Endometrium (tissue), 2 donors: ENCODE data around the gene PRCC.

ENCODE experiments used
- FAIRE-seq: peaks from 2 replicates; lab custom pipeline; 2012; peaks lifted over from hg19 to GRCh38; lab: Jason Lieb, UNC
- donor health status: control.
- donor health status: control.

Gene PRCC

DNA sequence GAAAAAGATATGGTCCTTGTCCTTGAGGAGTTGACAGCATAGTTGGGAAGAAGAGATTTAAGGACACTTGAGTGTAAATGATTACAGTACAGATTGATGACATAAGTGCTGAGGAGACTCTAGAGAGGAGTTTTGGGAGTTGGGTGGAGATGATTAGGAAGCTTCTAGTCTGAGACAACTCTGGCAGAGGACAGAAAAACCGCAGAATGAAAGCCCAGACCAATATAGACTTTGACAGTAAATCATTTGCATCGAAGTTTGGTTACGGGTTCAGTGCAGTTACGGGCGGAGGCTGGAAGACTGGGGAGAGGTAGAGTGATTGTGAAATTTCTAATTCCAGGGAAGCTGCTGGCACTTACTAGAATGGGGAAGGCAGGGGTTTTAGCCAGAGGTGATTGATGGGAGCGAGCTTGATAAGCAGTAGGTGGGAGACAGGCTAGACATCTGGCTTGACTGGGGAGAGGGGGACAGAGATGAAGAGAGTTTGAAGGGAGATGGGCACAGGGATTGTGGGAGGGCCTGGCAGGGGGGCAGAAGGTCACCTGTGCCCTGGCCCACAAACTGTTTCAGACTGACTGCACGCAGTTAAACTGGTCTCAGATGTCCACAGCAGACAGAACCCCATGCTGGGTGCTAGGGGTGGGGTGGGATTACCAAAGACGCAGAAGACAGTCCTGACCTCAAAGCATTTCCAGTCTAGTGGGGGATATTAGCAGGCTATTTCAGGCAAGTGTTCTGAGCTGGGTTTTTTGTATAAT, 29.2 kb downstream of the PRCC start:
- FAIRE-seq: no peak

DNA sequence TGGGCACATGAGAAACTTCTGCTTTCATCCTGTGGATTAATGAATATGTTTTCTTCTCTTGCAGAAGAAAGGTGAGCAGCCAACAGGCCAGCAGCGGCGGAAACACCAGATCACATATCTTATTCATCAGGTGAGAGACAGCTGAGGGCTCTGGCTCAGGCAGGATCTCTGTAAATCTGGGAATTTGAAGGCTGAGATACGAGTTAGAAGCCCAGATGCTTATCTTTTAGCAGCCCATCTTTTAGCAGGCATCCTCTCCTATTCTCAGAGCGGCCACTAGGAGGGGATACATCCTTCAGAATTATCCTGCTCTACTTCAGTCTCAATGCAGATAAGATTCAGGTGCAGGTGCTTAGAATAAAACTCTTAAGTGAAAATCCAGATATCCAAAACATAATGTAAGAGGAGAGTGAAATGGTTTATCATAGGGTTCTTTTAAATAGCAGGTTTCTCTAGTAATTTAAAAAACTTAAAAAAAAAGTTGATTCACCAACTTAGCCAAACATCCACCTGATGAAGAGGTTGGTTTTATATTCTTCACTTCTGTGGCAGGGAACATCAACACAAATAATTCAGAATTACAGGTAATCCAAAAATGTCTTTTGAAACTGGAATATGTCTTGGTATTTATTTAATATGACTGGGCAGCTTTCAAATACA, 30.0 kb downstream of the PRCC start:
- no peak for FAIRE-seq

DNA sequence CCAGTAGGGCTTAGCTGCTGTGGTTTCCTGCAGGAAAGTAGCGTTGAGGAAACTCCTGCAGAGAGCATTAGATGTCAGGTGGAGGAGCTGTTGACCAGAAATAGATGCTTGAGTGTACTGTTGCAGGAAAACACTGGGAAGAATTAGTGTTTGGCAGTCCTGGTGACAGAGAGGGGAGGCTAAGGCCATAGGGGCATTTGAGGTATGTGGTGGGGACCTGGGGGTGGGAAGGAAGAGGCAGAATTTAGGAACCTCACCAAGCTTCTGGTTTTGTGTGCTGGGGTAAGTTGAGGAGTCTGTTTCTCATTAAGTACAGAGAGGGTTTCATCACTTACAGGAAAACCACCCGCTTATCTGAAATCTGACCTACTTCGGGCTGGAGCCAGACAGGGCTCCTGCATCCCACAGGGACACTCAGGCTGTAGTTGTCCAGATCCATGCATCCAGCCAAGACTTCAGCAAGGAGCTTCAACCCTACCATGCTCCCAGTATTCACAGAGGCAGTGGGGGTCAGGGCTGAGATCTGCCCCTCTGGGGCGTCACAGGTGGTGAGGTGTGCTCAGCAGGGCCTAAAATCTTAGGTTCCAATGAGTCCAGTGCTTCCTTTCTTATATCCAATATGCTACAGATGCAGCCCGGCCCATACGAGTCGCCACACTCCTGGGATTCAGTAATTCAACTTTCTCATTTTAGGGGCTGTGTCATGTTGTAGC, 34.2 kb downstream of the PRCC start:
- no peak for FAIRE-seq

DNA sequence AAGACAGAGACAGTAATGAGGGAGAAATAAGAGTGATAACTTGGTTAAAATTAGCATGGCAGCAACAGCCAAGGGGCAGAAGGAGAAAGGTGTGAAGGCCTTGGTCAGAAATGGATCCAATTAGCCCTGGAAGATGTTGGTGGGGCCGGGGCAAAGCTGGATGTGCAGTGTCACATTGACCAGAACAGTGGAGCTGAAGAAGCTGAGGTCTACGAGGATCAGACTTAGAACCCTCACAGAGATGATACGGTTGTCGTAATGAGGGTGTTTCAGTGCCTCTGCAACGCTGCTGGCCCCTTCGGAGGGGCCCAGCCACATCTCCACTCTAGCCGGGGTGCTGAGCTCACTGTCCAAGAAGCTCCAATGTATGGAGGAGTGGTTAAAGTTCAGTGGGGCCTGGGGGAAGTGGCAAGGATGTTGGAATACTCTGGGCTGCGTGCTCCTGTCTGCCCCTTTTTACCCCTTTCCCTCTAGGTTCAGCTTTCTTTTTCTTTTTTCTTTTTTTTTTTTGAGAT, 35.1 kb downstream of the PRCC start:
- FAIRE-seq: no peak

DNA sequence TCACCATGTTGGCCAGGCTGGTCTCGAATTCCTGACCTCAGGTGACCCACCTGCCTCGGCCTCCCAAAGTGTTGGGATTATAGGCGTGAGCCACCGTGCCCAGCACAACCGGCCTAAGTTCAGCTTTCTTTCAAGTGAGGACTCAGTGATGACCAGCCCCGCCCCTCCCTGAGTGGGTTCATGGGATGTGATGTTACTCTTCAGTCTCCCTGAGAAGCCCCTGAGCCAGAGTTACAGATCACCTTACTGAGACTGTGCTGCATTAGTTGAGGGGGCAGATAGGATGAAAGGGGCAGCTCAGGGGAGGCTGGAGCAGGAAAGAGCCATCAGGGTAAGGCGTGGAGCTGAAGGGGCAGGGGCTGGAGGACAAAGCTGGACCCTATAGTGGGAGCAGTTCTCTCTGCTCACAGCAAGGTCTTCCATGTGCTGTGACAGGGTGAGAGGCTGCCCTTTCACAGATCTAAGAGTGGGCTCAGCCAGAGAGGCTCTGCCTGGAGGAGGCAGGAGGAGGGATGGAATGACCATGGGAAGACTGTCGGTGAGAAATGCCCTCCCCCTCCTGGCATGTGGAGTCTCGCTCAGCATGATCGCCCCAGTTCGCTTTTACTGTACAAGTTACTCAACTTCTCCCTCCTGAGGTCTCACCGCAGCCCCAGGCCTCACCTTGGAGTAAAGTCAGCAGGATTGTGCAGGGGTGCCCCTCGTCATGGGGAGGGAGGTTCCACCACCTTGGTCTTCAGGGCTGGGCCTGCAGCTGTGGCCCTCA, 35.9 kb downstream of the PRCC start:
- FAIRE-seq: no peak

- FAIRE-seq: no peak
These were observed 36.7 kb downstream of the PRCC start for GRCh38 chr1:156804026-156804425.

DNA sequence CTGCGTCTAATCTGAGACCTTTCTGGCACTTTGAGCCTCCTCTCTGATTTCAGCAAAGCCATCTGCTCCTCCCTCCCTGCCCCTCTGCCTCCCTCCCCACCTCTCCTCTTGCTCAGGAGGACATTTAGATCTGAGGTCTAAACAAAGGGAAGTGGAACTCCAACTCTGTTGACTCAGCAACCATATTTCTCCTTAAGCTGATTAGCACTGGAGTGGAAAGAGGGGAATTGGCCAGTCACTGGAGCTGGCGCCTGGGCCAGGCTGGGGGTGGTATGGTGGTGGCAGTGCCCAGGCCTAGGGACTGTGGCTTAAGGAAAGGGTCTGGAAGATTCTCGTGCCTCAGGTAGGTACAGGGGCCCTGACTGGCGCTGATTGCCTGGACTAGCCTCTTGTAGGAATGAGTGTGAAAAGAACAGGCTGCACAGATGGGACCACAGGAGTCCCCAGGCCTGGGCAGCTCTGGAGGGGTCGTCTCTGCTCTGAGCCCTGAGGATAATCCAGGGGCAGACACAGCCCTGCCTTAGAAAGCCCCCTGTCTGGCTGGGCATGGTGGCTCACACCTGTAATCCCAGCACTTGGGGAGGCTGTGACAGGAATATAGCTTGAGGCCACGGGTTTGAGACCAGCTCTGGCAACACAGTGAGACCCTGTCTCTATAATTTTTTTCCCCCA, 37.4 kb downstream of the PRCC start:
- no peak for FAIRE-seq

- peak; percentile 97 for FAIRE-seq
These were observed 38.6 kb downstream of the PRCC start for GRCh38 chr1:156805766-156806511.

DNA sequence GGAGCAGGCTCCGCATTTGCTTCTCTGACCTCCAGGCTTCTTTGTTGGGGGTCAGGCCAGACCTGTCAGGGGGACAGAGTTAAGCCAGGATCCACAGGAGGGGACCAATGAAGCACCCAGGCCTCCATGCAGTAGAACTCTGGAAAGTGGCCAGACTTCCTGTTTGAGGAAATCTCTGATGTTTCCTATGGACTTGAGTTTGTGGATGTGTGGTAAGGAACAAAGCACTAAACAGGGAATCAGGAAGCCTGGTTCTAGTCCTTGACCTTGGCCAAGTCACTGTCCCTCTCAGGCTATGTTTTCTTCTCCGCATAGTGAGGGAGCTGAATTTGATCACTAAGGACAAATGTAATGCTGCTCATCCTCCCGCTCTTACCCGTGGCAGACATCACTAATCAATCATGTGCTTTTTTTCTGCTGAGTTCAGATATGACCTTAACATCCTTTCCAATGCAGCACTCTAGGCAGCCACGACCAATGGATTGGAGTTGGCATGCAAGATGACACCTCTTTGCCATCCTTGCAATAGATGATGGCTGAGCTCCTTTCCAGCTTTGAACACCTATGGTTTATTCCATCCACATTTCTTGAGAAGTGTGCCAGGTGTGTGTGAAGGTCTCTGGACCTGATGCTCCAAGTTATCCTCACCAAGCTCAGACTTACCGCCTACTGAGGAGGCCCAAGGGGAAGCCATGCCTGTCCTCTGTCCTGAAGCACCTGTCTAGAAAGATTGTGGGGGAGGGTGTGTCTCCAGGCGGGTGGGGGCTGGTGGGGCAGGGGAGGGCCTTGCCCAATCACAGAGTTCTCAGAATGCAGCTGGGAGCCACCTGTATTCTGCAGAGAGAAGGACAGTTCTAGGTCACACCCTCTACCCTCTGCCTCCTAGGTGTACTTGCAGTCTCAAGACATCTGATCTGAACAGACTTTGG, 39.4 kb downstream of the PRCC start:
- no peak for FAIRE-seq

DNA sequence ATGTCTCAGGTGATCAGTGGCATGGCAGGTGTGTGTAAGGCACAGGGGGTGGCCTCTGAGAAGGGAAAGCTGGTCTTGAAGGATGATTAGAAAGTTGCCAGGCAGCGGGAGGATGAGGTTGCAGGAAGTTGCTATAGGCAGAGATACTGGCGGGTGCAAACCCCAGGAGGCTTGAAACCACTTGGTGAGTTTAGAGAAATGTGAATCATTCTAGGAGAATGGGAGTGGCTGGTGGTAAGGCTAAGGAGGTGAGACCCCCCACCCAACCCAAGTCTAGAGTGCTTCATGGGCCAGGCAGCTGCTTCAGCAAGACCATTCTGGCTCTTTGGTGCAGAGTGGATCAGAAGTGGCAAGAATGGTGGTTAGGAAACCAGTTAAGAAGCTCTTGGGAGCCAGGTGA, 40.3 kb downstream of the PRCC start:
- no peak for FAIRE-seq

DNA sequence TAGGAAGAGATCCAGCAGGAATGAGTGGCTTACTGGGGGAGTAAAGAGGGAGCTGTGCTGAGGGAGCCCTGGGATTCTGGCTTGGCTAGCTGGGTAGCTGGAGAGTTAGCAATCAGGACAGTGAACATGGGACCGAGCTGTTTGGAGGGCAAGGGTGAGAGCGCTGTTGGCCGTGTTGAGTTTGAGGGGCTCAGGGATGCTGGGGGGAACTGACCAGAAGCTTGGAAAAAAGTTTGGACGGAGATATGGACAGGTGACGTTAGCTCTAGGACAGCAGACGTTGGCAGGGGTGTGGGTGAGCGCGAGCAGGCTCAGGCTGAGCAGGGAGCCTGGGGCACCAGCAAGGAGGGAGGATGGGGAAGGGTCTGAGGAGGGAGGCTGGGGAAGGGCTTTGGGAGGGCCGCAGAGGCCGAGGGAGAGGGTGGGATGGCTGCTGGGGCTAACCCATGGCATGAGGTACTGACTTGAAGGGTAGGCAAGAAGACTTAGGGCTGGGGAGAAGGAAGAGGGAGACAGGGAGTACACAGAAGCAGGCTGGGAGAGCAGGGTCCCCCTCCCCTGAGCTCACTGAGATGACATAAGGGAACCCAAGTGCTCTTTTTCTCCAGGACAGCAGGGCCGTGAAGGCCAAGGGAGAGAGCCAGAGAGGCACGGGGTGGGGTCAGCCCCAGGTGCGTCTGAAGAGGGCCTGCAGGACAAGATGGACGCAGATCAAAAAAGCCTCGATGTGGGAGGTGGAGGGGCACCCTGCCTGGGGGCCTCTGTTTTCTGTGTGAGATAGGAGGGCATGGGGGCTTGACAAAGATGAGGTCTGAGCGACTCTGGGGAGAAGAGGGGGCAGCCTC, 41.1 kb downstream of the PRCC start:
- no peak for FAIRE-seq

DNA sequence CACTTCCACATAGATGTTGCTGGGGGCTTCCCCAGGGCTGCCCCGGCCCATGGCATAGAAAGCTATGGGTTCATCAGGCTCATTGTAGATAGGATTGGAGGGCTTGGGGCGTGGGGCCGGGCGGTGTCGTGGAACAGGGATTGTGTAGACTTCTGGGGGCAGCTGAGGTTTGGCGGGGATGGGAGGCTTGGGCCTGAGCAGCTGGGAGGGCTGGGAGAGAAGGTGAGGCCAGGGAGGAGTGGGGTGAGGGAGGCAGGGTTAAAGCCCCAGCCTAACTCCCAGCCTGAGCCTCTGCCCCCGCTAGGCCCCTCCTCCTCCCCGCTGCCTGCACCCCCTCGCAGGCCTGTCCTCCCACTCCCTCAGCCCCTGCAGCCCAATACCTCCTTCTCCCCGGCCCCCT, 41.9 kb downstream of the PRCC start:
- no peak for FAIRE-seq

GRCh38 chr1:156809711-156810366, 42.5 kb downstream of the PRCC start:
- FAIRE-seq: no peak

GRCh38 chr1:156811168-156811567, 43.8 kb downstream of the PRCC start:
- no peak for FAIRE-seq

DNA sequence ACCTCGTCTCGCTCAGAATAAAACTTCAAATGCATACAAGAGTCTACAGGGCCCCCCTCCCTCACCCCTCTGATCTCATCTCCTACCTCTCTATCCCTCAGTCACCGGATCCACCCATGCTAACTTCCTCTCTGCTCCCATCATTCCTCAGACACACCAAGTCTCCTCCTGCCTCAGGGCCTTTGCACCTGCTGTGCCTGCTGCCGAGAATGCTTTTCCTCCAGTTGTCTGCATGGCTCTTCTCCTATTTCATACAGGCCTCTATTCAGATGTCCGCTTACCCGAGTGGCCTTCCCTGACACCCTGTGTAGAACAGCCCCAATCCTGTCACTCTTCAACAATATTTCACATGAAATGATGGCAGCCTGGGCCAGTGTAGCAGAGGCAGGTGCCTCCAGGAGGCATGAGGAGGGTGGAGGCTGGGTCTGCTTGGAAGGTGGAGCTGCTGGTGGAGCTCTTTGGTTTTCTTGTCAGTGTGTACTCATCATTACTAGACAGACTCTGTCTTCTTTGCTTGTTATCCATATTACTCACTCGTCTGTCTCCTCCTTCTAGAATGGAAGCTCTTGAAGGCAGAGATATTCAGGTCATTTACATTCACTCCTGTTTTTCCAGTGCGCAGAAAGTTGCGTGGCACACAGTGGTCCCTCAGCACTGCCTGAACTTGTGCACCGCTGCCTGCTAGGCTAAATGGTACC, 45.1 kb downstream of the PRCC start:
- FAIRE-seq: no peak

GRCh38 chr1:156813298-156813697, 46.0 kb downstream of the PRCC start:
- FAIRE-seq: no peak

DNA sequence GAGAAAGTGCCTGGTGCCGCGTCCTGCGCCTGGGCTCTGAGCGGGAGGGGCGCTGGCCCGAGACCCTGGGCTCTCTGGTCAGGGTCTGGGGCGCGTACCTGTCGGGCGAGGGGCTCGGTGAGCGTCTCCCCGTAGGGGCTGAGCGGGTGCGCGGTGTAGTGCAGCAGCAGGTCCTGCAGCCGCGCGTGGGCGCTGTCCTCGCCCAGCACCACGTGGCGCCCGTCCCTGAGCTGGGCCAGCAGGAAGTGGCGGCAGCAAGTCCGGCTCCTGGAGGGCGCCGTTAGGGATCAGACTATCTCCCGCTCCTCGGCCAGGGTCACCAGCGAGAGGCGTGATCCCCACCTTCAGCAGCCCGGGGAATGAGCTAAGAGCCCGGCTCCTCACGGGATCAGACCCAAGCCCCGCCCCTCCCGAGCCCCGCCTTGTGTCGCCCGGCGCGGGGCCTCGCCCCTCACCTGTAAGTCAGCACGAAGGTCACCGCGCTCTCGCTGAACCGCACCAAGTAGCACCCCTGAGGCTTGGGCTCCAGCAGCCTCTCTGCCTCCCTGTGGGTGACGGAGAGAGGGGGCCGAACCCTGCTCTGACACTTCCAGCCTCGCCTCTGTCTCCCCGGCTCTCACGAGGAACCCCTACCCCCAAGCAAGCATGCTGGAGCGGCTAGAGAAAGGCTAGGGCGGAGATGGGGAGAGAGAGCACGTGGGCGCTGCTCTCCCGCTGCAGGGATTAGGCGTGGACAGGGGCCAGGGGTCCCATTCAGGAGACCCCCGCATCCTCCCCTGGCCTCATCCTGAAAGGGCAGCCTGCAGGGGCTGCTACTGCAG, 46.6 kb downstream of the PRCC start:
- no peak for FAIRE-seq
